Stimulated activated naive B cell treated with anti-CD40 and anti-IgM and Interleukin-4, amounts not matched to agents 10 μg/mL and 1 μg/mL and 100 μg/mL, for 72 hours (primary cell): ENCODE data around the gene RPAP2.
"Not testable (repeated sequence)": the region's sequence is repeated elsewhere in the genome, so short reads cannot be mapped to it uniquely, and the experiment has no call there.

Experiments
- ATAC-seq, 2 donors: fragments of 150-1000 bp; cut with Tn5 transposase; replicated peaks; 2 replicates each; pipeline ENCODE4 v1.10.0; 2021; ENCODE audit warnings: moderate library complexity in 1 of 2
- DNase-seq: peaks from one replicate; pipeline ENCODE4 v3.0.0; 2021
- H3K27ac Mint-ChIP-seq: one replicate; pipeline ENCODE4 v1.8.0; 2022; ENCODE audit warnings: mild to moderate bottlenecking, mixed read lengths
- H3K27me3 Mint-ChIP-seq, 2 donors: one replicate each; pipeline ENCODE4 v1.8.0; 2022; ENCODE audit warnings: mixed read lengths in 2 of 2
- H3K36me3 Mint-ChIP-seq, 2 donors: one replicate each; pipeline ENCODE4 v1.8.0; 2022; ENCODE audit warnings: mixed read lengths in 2 of 2, mild to moderate bottlenecking in 1 of 2
- H3K4me1 Mint-ChIP-seq, 2 donors: one replicate each; pipeline ENCODE4 v1.8.0; 2022; ENCODE audit warnings: mixed read lengths in 2 of 2, mild to moderate bottlenecking in 1 of 2
- H3K4me3 Mint-ChIP-seq, 2 donors: one replicate each; pipeline ENCODE4 v1.8.0; 2022; ENCODE audit warnings: mild to moderate bottlenecking in 2 of 2, mixed read lengths in 2 of 2, moderate library complexity in 1 of 2
- H3K9me3 Mint-ChIP-seq, 2 donors: one replicate each; pipeline ENCODE4 v1.8.0; 2022; ENCODE audit warnings: mixed read lengths in 2 of 2, mild to moderate bottlenecking in 1 of 2

The RPAP2 gene

GRCh38 chr1:92298573-92299476 is at the start of gene RPAP2, which contains the start of gene GLMN:
RPAP2 (plus strand) TSS chr1:92299059; CDS start chr1:92299074, 15 bp downstream.
GLMN (minus strand) TSS chr1:92298987; CDS start chr1:92297999, 988 bp downstream.
- H3K27me3 Mint-ChIP-seq, result no peaks in the 10 kb centered on the region
- H3K27ac Mint-ChIP-seq, result peak within 1 kb of the TSS; percentile 99
- H3K4me1 Mint-ChIP-seq, result peaks cover 16 to 22% of the 10 kb centered on the region in 2 donors
- DNase-seq (peak; percentile 75), ATAC-seq (peak; percentile 97 to 98)
- peak within 1 kb of the TSS; percentile 91 to 96 for H3K4me3 Mint-ChIP-seq
- H3K9me3 Mint-ChIP-seq, result no peaks in the 10 kb centered on the region
- H3K36me3 Mint-ChIP-seq, result peaks cover 17% of the 10 kb centered on the region in 2 donors

- not testable (repeated sequence) for H3K27ac Mint-ChIP-seq, ATAC-seq, H3K27me3 Mint-ChIP-seq, DNase-seq, H3K4me3 Mint-ChIP-seq, H3K4me1 Mint-ChIP-seq
- H3K36me3 Mint-ChIP-seq, result peaks cover 60 to 71% of the 10 kb centered on the region in 2 donors
- H3K9me3 Mint-ChIP-seq, result peaks cover 18 to 20% of the 10 kb centered on the region in 2 donors
Observed at GRCh38 chr1:92254714-92255113, 44.1 kb upstream of the RPAP2 start.

DNA sequence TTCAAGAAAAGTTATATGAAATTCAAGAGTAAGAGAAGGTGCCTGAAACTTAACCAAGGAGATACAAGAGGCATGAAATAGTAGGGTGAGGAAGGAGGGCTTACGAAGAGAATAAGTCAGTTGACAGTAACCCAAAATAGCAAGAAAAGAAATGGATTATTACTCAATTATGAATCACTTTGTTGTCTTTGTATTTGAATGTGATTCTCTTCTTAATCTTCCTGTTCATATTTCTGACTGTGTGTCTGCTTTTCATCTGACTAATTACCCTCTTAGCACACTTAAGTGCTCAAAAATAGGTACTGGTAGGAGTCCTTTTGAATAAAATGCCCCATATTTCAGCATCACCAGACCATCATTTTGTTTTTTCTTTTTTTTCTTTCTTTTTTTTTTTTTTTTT is 39.5 kb upstream of the RPAP2 start:
- no peaks in the 10 kb centered on the region for H3K4me1 Mint-ChIP-seq
- no peaks in the 10 kb centered on the region for H3K27me3 Mint-ChIP-seq
- no peak overlapping the region for H3K4me3 Mint-ChIP-seq
- DNase-seq, result no peak
- no peak overlapping the region for H3K27ac Mint-ChIP-seq
- peaks cover 12 to 14% of the 10 kb centered on the region in 2 donors for H3K9me3 Mint-ChIP-seq
- no peak for ATAC-seq
- H3K36me3 Mint-ChIP-seq, result peaks cover 58 to 78% of the 10 kb centered on the region in 2 donors

DNA sequence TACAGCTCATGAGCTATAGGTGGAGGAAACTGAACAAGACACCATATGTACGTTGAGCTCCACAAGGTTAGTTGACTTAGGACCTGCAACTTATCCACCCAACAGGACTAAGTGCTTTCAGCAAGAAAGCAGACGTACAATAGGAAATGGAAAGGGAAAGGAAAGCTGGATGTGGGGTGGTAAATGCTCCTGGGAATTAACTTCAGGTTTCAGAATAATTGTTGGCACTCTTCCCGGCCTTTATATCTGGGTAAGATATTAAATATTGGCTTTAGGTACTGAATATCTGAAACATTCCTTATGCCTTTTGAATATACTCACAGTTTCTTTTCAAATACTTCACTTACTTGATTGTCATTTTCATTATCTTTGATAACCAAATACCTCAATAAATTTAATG is 36.3 kb upstream of the RPAP2 start:
- no peak for DNase-seq
- no peaks in the 10 kb centered on the region for H3K9me3 Mint-ChIP-seq
- no peak for ATAC-seq
- H3K4me3 Mint-ChIP-seq, result no peak overlapping the region
- H3K4me1 Mint-ChIP-seq, result no peaks in the 10 kb centered on the region
- no peaks in the 10 kb centered on the region for H3K27me3 Mint-ChIP-seq
- H3K27ac Mint-ChIP-seq, result no peak overlapping the region
- H3K36me3 Mint-ChIP-seq, result peaks cover 32 to 58% of the 10 kb centered on the region in 2 donors

- no peaks in the 10 kb centered on the region for H3K27me3 Mint-ChIP-seq
- H3K4me1 Mint-ChIP-seq, result no peaks in the 10 kb centered on the region
- no peak overlapping the region for H3K4me3 Mint-ChIP-seq
Observed at GRCh38 chr1:92273039-92273438, 25.8 kb upstream of the RPAP2 start.

GRCh38 chr1:92274939-92275338 is 23.9 kb upstream of the RPAP2 start:
- Mint-ChIP-seq H3K36me3 (peaks cover 55% of the 10 kb centered on the region in 2 donors), H3K9me3 (no peaks in the 10 kb centered on the region), H3K4me1 (no peaks in the 10 kb centered on the region), H3K27ac (no peak overlapping the region), H3K27me3 (no peaks in the 10 kb centered on the region), H3K4me3 (no peak overlapping the region)
- ATAC-seq, result no peak
- DNase-seq, result no peak

More at GRCh38 chr1:92273039-92273438, 25.8 kb upstream of the RPAP2 start:
- Mint-ChIP-seq H3K27ac (no peak overlapping the region), H3K9me3 (no peaks in the 10 kb centered on the region), H3K36me3 (peaks cover 48 to 50% of the 10 kb centered on the region in 2 donors)
- ATAC-seq (no peak), DNase-seq (no peak)

DNA sequence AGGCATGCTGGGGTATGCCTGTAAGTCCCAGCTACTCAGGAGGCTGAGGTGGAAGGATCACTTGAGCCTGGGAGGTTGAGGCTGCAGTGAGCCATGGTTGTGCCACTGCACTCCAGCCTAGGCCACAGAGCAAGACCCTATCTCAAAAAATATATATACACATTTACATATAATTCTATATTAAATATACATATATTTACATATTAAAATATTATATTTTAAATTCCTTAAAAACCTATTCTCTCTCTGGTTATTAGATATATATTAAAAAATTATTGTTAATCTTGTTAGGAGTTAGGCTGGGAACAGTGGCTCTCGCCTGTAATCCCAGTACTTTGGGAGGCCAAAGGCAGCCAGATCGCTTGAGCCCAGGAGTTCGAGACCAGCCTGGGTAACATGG is 22.8 kb upstream of the RPAP2 start:
- Mint-ChIP-seq H3K27ac (no peak overlapping the region), H3K4me1 (no peaks in the 10 kb centered on the region), H3K36me3 (peaks cover 61 to 63% of the 10 kb centered on the region in 2 donors), H3K4me3 (no peak overlapping the region), H3K9me3 (no peaks in the 10 kb centered on the region), H3K27me3 (no peaks in the 10 kb centered on the region)
- DNase-seq (no peak), ATAC-seq (no peak)

DNA sequence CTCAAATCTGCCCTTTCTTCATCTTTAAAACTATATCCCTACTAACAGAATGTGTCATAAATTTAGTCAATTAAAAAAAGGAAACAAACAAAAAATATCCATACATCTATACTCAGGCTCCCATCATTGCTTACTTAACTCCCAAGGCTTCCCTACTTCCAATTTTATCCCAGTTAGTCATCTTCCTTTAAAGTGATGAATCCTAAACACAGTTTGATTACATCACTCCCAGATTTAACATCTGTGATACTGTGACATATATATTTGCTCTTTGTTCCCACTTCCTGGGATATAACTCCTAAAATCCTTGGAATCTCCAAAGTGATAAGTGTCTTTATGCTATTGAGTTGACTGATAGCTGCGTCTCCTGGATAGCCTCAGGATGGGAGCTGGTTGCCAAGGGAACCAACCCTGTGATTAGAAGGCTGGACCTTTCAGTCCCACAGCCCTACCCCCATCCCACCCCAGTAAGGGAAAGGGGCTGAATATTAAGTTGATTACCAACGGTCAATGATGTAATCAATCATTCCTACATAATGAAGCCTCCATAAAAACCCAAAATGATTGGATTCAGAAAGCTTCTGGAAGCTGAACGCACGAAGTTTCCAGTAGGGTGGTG is 21.6 kb upstream of the RPAP2 start:
- H3K27ac Mint-ChIP-seq, result no peak overlapping the region
- no peak overlapping the region for H3K4me3 Mint-ChIP-seq
- peaks cover 0 to 2% of the 10 kb centered on the region in 2 donors for H3K9me3 Mint-ChIP-seq
- DNase-seq, result no peak
- peaks cover 0 to 6% of the 10 kb centered on the region in 2 donors for H3K4me1 Mint-ChIP-seq
- peaks cover 71 to 74% of the 10 kb centered on the region in 2 donors for H3K36me3 Mint-ChIP-seq
- no peaks in the 10 kb centered on the region for H3K27me3 Mint-ChIP-seq
- no peak for ATAC-seq

DNA sequence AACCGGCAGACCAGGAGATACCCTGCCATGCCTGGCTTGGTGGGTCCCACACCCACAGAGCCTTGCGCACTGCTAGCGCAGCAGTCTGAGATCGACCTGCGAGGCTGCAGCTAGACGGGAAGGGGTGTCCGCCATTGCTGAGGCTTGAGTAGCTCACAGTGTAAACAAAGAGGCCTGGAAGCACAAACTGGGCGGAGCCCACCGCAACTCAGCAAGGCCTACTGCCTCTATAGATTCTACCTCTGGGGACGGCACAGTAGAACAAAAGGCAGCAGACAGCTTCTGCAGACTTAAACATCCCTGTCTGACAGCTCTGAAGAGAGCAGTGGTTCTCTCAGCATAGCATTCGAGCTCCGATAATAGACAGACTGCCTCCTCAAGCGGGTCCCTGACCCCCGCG is 19.1 kb upstream of the RPAP2 start:
- Mint-ChIP-seq H3K4me1 (peaks cover 7 to 20% of the 10 kb centered on the region in 2 donors), H3K36me3 (peaks cover 79% of the 10 kb centered on the region in 2 donors)
- not testable (repeated sequence) for DNase-seq, H3K4me3 Mint-ChIP-seq, ATAC-seq, H3K9me3 Mint-ChIP-seq, H3K27ac Mint-ChIP-seq, H3K27me3 Mint-ChIP-seq

GRCh38 chr1:92281411-92281810 is 17.4 kb upstream of the RPAP2 start:
- H3K27ac Mint-ChIP-seq, H3K27me3 Mint-ChIP-seq, ATAC-seq, DNase-seq, H3K9me3 Mint-ChIP-seq, H3K4me3 Mint-ChIP-seq: not testable (repeated sequence)
- Mint-ChIP-seq H3K36me3 (peaks cover 78 to 80% of the 10 kb centered on the region in 2 donors), H3K4me1 (peaks cover 7 to 20% of the 10 kb centered on the region in 2 donors)

GRCh38 chr1:92291372-92291999 is 7.4 kb upstream of the RPAP2 start:
- H3K9me3 Mint-ChIP-seq, result no peaks in the 10 kb centered on the region
- H3K27ac Mint-ChIP-seq, result no peak overlapping the region
- no peaks in the 10 kb centered on the region for H3K27me3 Mint-ChIP-seq
- H3K4me1 Mint-ChIP-seq, result peaks cover 9% of the 10 kb centered on the region in 2 donors
- no peak for ATAC-seq
- H3K4me3 Mint-ChIP-seq, result no peak overlapping the region
- peaks cover 26 to 44% of the 10 kb centered on the region in 2 donors for H3K36me3 Mint-ChIP-seq
- no peak for DNase-seq

DNA sequence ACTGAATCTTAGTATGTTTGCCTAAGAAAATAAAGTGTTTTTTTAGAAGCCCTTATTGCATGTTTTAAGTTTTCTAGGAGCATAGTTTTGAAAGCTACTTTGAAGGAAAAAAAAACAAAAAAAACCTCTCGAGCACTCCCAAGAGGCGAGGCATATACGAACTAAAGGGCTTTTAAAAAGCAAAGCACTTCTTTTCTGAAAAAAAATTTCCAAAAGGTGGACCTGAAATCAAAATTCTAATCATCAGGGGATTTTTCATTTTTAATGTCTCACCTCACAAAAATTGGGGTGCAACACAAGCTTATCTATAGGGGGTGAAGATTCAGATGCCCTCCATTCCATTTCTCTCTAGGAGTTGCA is 666 bp upstream of the RPAP2 start:
- H3K4me1 Mint-ChIP-seq, result peaks cover 18 to 22% of the 10 kb centered on the region in 2 donors
- peak overlapping the region; percentile 99 for H3K27ac Mint-ChIP-seq
- DNase-seq (no peak), ATAC-seq (peak; percentile 1 to 2)
- no peaks in the 10 kb centered on the region for H3K27me3 Mint-ChIP-seq
- H3K4me3 Mint-ChIP-seq, result peak overlapping the region; percentile 91 to 96
- no peaks in the 10 kb centered on the region for H3K9me3 Mint-ChIP-seq
- H3K36me3 Mint-ChIP-seq, result peaks cover 22 to 23% of the 10 kb centered on the region in 2 donors

- Mint-ChIP-seq H3K27ac (peak overlapping the region; percentile 99), H3K4me3 (peak overlapping the region; percentile 91 to 96), H3K36me3 (peaks cover 19 to 20% of the 10 kb centered on the region in 2 donors), H3K4me1 (peaks cover 16 to 22% of the 10 kb centered on the region in 2 donors), H3K27me3 (no peaks in the 10 kb centered on the region), H3K9me3 (no peaks in the 10 kb centered on the region)
- DNase-seq (no peak), ATAC-seq (no peak)
Observed at GRCh38 chr1:92299477-92300150, 755 bp downstream of the RPAP2 start.

DNA sequence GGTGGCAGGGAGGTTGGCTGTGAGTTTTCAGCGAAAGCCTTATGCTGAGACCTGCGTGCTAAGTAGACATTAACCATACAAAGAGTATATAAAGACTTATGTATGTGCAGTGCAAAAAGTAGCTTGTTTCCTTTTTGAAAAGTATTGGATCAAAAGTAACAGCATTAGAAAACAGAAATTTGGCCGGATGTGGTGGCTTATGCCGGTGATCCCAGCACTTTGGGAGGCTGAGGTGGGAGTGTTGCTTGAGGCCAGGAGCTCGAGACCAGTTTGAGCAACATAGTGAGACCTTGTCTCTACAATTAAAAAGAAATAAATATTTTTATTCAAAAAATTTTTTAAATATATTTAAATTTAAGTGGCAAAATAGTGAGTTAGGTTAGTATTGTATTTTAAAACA is 2.2 kb downstream of the RPAP2 start:
- ATAC-seq (no peak), DNase-seq (no peak)
- Mint-ChIP-seq H3K4me3 (no peak overlapping the region), H3K27me3 (no peaks in the 10 kb centered on the region), H3K36me3 (peaks cover 16% of the 10 kb centered on the region in 2 donors), H3K9me3 (no peaks in the 10 kb centered on the region), H3K4me1 (peaks cover 13 to 17% of the 10 kb centered on the region in 2 donors), H3K27ac (no peak overlapping the region)
